Right lobe of liver (tissue), 6 donors: ENCODE data around the gene NOL12. TPM values are rescaled to one million over a fixed set of nuclear protein-coding genes. Genes with fewer than 3 reads are reported as not detected.
A peak's percentile ranks its signal among the peaks of the same experiment; 100 is the strongest.

ENCODE experiments used
- ATAC-seq, 4 donors: fragments of 200-7000 bp; cut with Tn5 transposase; one replicate each; pipeline ENCODE4 v1.9.1; 2020; ENCODE audit warnings: mild to moderate bottlenecking in 4 of 4, moderate library complexity in 4 of 4
- DNase-seq, 3 donors: peaks; one replicate each; pipeline ENCODE4 v3.0.0-alpha.2; 2020
- H3K27ac ChIP-seq, 3 donors: fragments of 200-600 bp; one replicate each; pipeline ENCODE4 v1.8.0; 2022
- H3K27me3 ChIP-seq, 2 donors: fragments of 200-600 bp; one replicate each; pipeline ENCODE4 v1.8.0; 2022
- H3K36me3 ChIP-seq, 4 donors: fragments of 200-600 bp; sonication (generic) in 1 of 4; one replicate each; pipeline versions ENCODE4 v1.5.1 to v1.8.0; 2017 to 2022; ENCODE audit warnings: control low read depth in 1 of 4
- H3K4me1 ChIP-seq, 4 donors: fragments of 200-600 bp; sonication (generic) in 1 of 4; one replicate each; pipeline versions ENCODE4 v1.5.1 to v1.8.0; 2017 to 2022; ENCODE audit warnings: control low read depth in 1 of 4
- H3K4me3 ChIP-seq, 3 donors: fragments of 200-600 bp; one replicate each; pipeline ENCODE4 v1.8.0; 2022
- H3K9me3 ChIP-seq, 4 donors: fragments of 200-600 bp; sonication (generic) in 1 of 4; one replicate each; pipeline versions ENCODE4 v1.5.1 to v1.8.0; 2017 to 2022; ENCODE audit warnings: control low read depth in 1 of 4
- CTCF ChIP-seq, 4 donors: fragments of 200-600 bp in 3 of 4; fragments of 450-650 bp in 1 of 4; IDR thresholded peaks; one replicate each; pipeline versions ENCODE4 v1.5.1 to v1.8.0; 2016 to 2022; ENCODE audit warnings: antibody characterized with exemption in 4 of 4, mild to moderate bottlenecking in 2 of 4
- POLR2A ChIP-seq: fragments of 450-650 bp; IDR thresholded peaks from one replicate; pipeline ENCODE4 v1.6.1; 2017; ENCODE audit warnings: antibody characterized with exemption, mild to moderate bottlenecking
- WGBS: methylation state at CpG from one replicate; pipeline ENCODE4 v1.1.6; 2018; ENCODE audit warnings: low coverage, low lambda C conversion rate; ENCODE audit not compliant: insufficient coverage; ENCODE audit errors: missing lambda C conversion rate; 5-methylcytosine and 5-hydroxymethylcytosine counted together
- intact Hi-C, 2 donors: fragments of 100-400 bp; cut with DNase I; formaldehyde crosslinking; loops; one replicate each; pipeline versions ENCODE4 v1.11.2 to v1.14.1; 2022
- long read RNA-seq: library from polyadenylated mRNA; unstranded; transcript quantifications from one replicate; pipeline ENCODE4 v2.0.0, GENCODE V29; 2019
- total RNA-seq, 6 experiments: library from RNA; depleted of rRNA in 2 of 6; stranded (reverse); fragments of >200 nt in 2 of 6; fragmentation: NEBNext Ultra II Directional in 3 of 6; extraction: Animal tissue kit (Norgen Biotek cat#: 25700) in 3 of 6; gene quantifications; one replicate each; pipeline versions ENCODE4 v1.1.0 to v1.2.4, GENCODE V29; 2016 to 2023
- donor health status: DM: no; HTN: yes; CAD: no.
- donor health status: DM: no; HTN: no; CAD: no.
- donor health status: DM: no; HTN: no; CAD: no.
- donor health status: DM: no; HTN: yes; CAD: no.
- donor health status: DM: no; HTN: yes; CAD: no.

NOL12 gene
- total RNA-seq: 10 to 100 TPM in 2 of 6 experiments, 1 to 10 TPM in 4; 8.4 to 16.1 (median 9.4) TPM
- long read RNA-seq, partial matches to known transcripts: 0 of 5 reads
- long read RNA-seq, other reads (novel, unspliced or antisense): 0 of 5 reads

- Histone ChIP-seq H3K27ac (peak within 1 kb of the TSS; percentile 75 to 85 (median 82)), H3K4me3 (peak within 1 kb of the TSS; percentile 78 to 99 (median 88)), H3K4me1 (peaks cover 0 to 29% (median 13%) of the 10 kb centered on the region in 4 donors), H3K36me3 (peaks cover 0 to 27% (median 2%) of the 10 kb centered on the region in 4 donors), H3K9me3 (no peaks in the 10 kb centered on the region), H3K27me3 (no peaks in the 10 kb centered on the region)
- 3% methylated on average over 30 of the region's 62 CpGs for WGBS
- DNase-seq (peak; percentile 78 to 87 (median 84)), ATAC-seq (peak; percentile 86 to 91 (median 88))
- intact Hi-C loops: loop anchor here in 1 of 2 donors (10.0 kb wide), 1 partner anchor 49 kb away; no protein-coding TSS in a partner anchor
- TF ChIP-seq POLR2A (peak; percentile 32), CTCF (IDR thresholded peaks at IDR 0.05) (peak in 1 of 4 donors; percentile 5)
Measured at GRCh38 chr22:37686002-37686982, at the start of gene NOL12. TSS of gene NOL12 (plus strand) at chr22:37686343. CDS start at chr22:37686393, 50 bp downstream.

GRCh38 chr22:37636949-37637273 lies 49.2 kb upstream of the NOL12 start:
- H3K9me3 ChIP-seq: no peaks in the 10 kb centered on the region
- DNase-seq (no peak), ATAC-seq (no peak)
- TF ChIP-seq CTCF (IDR thresholded peaks at IDR 0.05): no peak
- no peak for TF ChIP-seq POLR2A
- no peaks in the 10 kb centered on the region for H3K36me3 ChIP-seq
- no peak overlapping the region for H3K27ac ChIP-seq
- 43% methylated on average over 1 of the region's 3 CpGs for WGBS
- H3K27me3 ChIP-seq: no peaks in the 10 kb centered on the region
- intact Hi-C loops: no loop called here
- H3K4me3 ChIP-seq: no peak overlapping the region
- H3K4me1 ChIP-seq: peaks cover 0 to 38% (median 10%) of the 10 kb centered on the region in 4 donors

- TF ChIP-seq POLR2A (no peak), CTCF (IDR thresholded peaks at IDR 0.05) (no peak)
- intact Hi-C loops: no loop called here
- peak in 3 of 4 donors; percentile 0 to 4 (median 4) for ATAC-seq
- 42% methylated on average over 7 of the region's 11 CpGs for WGBS
- H3K36me3 ChIP-seq: no peaks in the 10 kb centered on the region
- no peaks in the 10 kb centered on the region for H3K9me3 ChIP-seq
- H3K4me1 ChIP-seq: peaks cover 0 to 23% (median 9%) of the 10 kb centered on the region in 4 donors
- H3K27ac ChIP-seq: no peak overlapping the region
- peak overlapping the region in 2 of 3 donors; percentile 41 to 49 for H3K4me3 ChIP-seq
- no peaks in the 10 kb centered on the region for H3K27me3 ChIP-seq
- DNase-seq: peak in 1 of 3 donors; percentile 43
Measured at GRCh38 chr22:37638391-37639069, 47.6 kb upstream of the NOL12 start.

- DNase-seq (peak in 2 of 3 donors; percentile 52 to 54), ATAC-seq (peak; percentile 16 to 48 (median 28))
- peaks cover 0 to 16% (median 4%) of the 10 kb centered on the region in 4 donors for H3K4me1 ChIP-seq
- WGBS: 0% methylated on average over 1 of the region's 57 CpGs
- H3K36me3 ChIP-seq: no peaks in the 10 kb centered on the region
- no peaks in the 10 kb centered on the region for H3K27me3 ChIP-seq
- intact Hi-C loops: no loop called here
- H3K27ac ChIP-seq: peak within 1 kb of the TSS; percentile 31 to 38 (median 33)
- TF ChIP-seq POLR2A: no peak
- TF ChIP-seq CTCF (IDR thresholded peaks at IDR 0.05): no peak
- H3K4me3 ChIP-seq: peak within 1 kb of the TSS; percentile 38 to 49 (median 41)
- H3K9me3 ChIP-seq: no peaks in the 10 kb centered on the region
Measured at GRCh38 chr22:37639070-37639760, 46.9 kb upstream of the NOL12 start, which contains the start of gene SH3BP1. TSS of gene SH3BP1 (plus strand) at chr22:37639669. CDS start at chr22:37639788, 119 bp downstream.
